Gastrocnemius medialis (tissue), 4 donors: ENCODE measurements around the gene CDH4. TPM values are rescaled to one million over a fixed set of nuclear protein-coding genes. Genes with fewer than 3 reads are reported as not detected.

Experiments used
- ATAC-seq, 2 donors: fragments of 150-250 bp; one replicate each; pipeline ENCODE4 v1.9.1; 2016
- DNase-seq, 2 donors: peaks; one replicate each; pipeline ENCODE4 v3.0.0-alpha.2; 2019
- H3K27ac ChIP-seq, 4 donors: fragments of 200-600 bp; sonication (generic); 1 replicate in 1 of 4; 2 replicates in 3 of 4; pipeline ENCODE4 v1.5.1; 2016 to 2018; ENCODE audit warnings: mild to moderate bottlenecking in 2 of 4, moderate library complexity in 1 of 4
- H3K27me3 ChIP-seq, 3 donors: fragments of 200-600 bp; sonication (generic) in 2 of 3; 1 replicate in 1 of 3; 2 replicates in 2 of 3; pipeline versions ENCODE4 v1.5.1 to v1.6.0; 2016 to 2019; ENCODE audit warnings: mild to moderate bottlenecking in 1 of 3, moderate library complexity in 1 of 3
- H3K36me3 ChIP-seq, 2 donors: fragments of 200-600 bp; sonication (generic) in 1 of 2; one replicate each; pipeline ENCODE4 v1.5.1; 2017 to 2018
- H3K4me1 ChIP-seq, 2 donors: fragments of 200-600 bp; sonication (generic) in 1 of 2; one replicate each; pipeline ENCODE4 v1.5.1; 2016 to 2017; ENCODE audit warnings: mild to moderate bottlenecking in 2 of 2
- H3K4me3 ChIP-seq, 4 donors: fragments of 200-600 bp; sonication (generic) in 3 of 4; 1 replicate in 1 of 4; 2 replicates in 3 of 4; pipeline ENCODE4 v1.5.1; 2016 to 2019; ENCODE audit warnings: mild to moderate bottlenecking in 2 of 4
- H3K9me3 ChIP-seq, 3 donors: fragments of 200-600 bp; sonication (generic) in 2 of 3; 1 replicate in 1 of 3; 2 replicates in 2 of 3; pipeline ENCODE4 v1.5.1; 2016 to 2019
- CTCF ChIP-seq, 5 experiments: fragments of 450-650 bp in 3 of 5; fragments of 200-600 bp in 2 of 5; sonication (generic) in 2 of 5; IDR thresholded peaks in 4 of 5; conservative IDR thresholded peaks in 1 of 5; 1 replicate in 4 of 5; 2 replicates in 1 of 5; pipeline ENCODE4 v1.5.1; 2016 to 2019; ENCODE audit warnings: antibody characterized with exemption in 5 of 5, mild to moderate bottlenecking in 3 of 5, moderate library complexity in 3 of 5
- POLR2A ChIP-seq, 2 donors: fragments of 450-650 bp; IDR thresholded peaks; one replicate each; pipeline ENCODE4 v1.6.1; 2017; ENCODE audit warnings: antibody characterized with exemption in 2 of 2, mild to moderate bottlenecking in 2 of 2, moderate library complexity in 2 of 2
- in situ Hi-C, 4 donors: fragments of 200-750 bp; cut with MboI; loops; one replicate each; pipeline versions ENCODE4 v1.15.0 to v1.8.0; 2017; ENCODE audit warnings: low sequenced_read_pairs in 4 of 4
- intact Hi-C: fragments of 100-400 bp; cut with DNase I; formaldehyde crosslinking; loops from one replicate; pipeline ENCODE4 v1.15.1; 2023; ENCODE audit warnings: low total_unique reads
- total RNA-seq, 4 donors: library from RNA; depleted of rRNA; stranded (reverse); fragments of >200 nt; gene quantifications; one replicate each; pipeline versions ENCODE4 v1.1.0 to v1.2.3, GENCODE V29; 2016

CDH4 gene
- total RNA-seq, 4 donors from 2014 or later: 0.38 to 1.2 (median 0.86) TPM

- Histone ChIP-seq H3K4me3 (no peak overlapping the region), H3K4me1 (no peaks in the 10 kb centered on the region), H3K27me3 (peaks cover 0 to 5% (median 0%) of the 10 kb centered on the region in 3 donors), H3K36me3 (no peaks in the 10 kb centered on the region), H3K27ac (no peak overlapping the region), H3K9me3 (no peaks in the 10 kb centered on the region)
- no peak for DNase-seq
- TF ChIP-seq POLR2A (IDR thresholded peaks at IDR 0.05): no peak
- intact Hi-C loops: no loop called here
- no peak for ATAC-seq
- in situ Hi-C loops: loop anchor here in 1 of 4 donors (25.0 kb wide), 1 partner anchor 92 kb away; no protein-coding TSS in a partner anchor
Measured at GRCh38 chr20:61220626-61221325, 31.3 kb upstream of the CDH4 start.

GRCh38 chr20:61222699-61223098 is 29.4 kb upstream of the CDH4 start:
- peaks cover 0 to 5% (median 0%) of the 10 kb centered on the region in 3 donors for H3K27me3 ChIP-seq
- no peak overlapping the region for H3K4me3 ChIP-seq
- no peak for ATAC-seq
- no peak overlapping the region for H3K27ac ChIP-seq
- H3K4me1 ChIP-seq: no peaks in the 10 kb centered on the region
- no peak for DNase-seq
- TF ChIP-seq POLR2A (IDR thresholded peaks at IDR 0.05) (no peak), CTCF (IDR thresholded peaks at IDR 0.05 in 4 of 5, conservative IDR thresholded peaks at IDR 0.05 in 1 of 5) (no peak)
- H3K36me3 ChIP-seq: no peaks in the 10 kb centered on the region
- intact Hi-C loops: no loop called here
- in situ Hi-C loops: loop anchor here in 1 of 4 donors (25.0 kb wide), 1 partner anchor 90 kb away; no protein-coding TSS in a partner anchor
- no peaks in the 10 kb centered on the region for H3K9me3 ChIP-seq

GRCh38 chr20:61223121-61223520 is 28.9 kb upstream of the CDH4 start:
- intact Hi-C loops: no loop called here
- no peak for ATAC-seq

GRCh38 chr20:61230166-61230565 is 21.9 kb upstream of the CDH4 start:
- DNase-seq (no peak), ATAC-seq (no peak)
- TF ChIP-seq CTCF (IDR thresholded peaks at IDR 0.05 in 4 of 5, conservative IDR thresholded peaks at IDR 0.05 in 1 of 5) (no peak), POLR2A (IDR thresholded peaks at IDR 0.05) (no peak)
- Histone ChIP-seq H3K4me1 (no peaks in the 10 kb centered on the region), H3K27ac (no peak overlapping the region), H3K4me3 (no peak overlapping the region), H3K36me3 (no peaks in the 10 kb centered on the region), H3K9me3 (peaks cover 0 to 14% (median 4%) of the 10 kb centered on the region in 3 donors), H3K27me3 (peaks cover 0 to under 1% (median 0%) of the 10 kb centered on the region in 3 donors)
- intact Hi-C loops: no loop called here
- in situ Hi-C loops: loop anchor here in 1 of 4 donors (25.0 kb wide), 1 partner anchor 1018 kb away; no protein-coding TSS in a partner anchor

More at GRCh38 chr20:61223121-61223520, 28.9 kb upstream of the CDH4 start:
- no peaks in the 10 kb centered on the region for H3K4me1 ChIP-seq
- H3K4me3 ChIP-seq: no peak overlapping the region
- H3K27me3 ChIP-seq: peaks cover 0 to 5% (median 0%) of the 10 kb centered on the region in 3 donors
- no peak for DNase-seq
- in situ Hi-C loops: loop anchor here in 1 of 4 donors (25.0 kb wide), 1 partner anchor 89 kb away; no protein-coding TSS in a partner anchor
- TF ChIP-seq POLR2A (IDR thresholded peaks at IDR 0.05) (no peak), CTCF (IDR thresholded peaks at IDR 0.05 in 4 of 5, conservative IDR thresholded peaks at IDR 0.05 in 1 of 5) (no peak)
- H3K27ac ChIP-seq: no peak overlapping the region
- no peaks in the 10 kb centered on the region for H3K36me3 ChIP-seq
- H3K9me3 ChIP-seq: no peaks in the 10 kb centered on the region

GRCh38 chr20:61233590-61233989 is 18.5 kb upstream of the CDH4 start:
- no peak overlapping the region for H3K27ac ChIP-seq
- no peak for ATAC-seq
- TF ChIP-seq CTCF (IDR thresholded peaks at IDR 0.05 in 4 of 5, conservative IDR thresholded peaks at IDR 0.05 in 1 of 5): no peak
- TF ChIP-seq POLR2A (IDR thresholded peaks at IDR 0.05): no peak
- intact Hi-C loops: no loop called here
- H3K36me3 ChIP-seq: no peaks in the 10 kb centered on the region
- no peak overlapping the region for H3K4me3 ChIP-seq
- H3K4me1 ChIP-seq: no peaks in the 10 kb centered on the region
- H3K27me3 ChIP-seq: no peaks in the 10 kb centered on the region
- DNase-seq: no peak
- peaks cover 0 to 14% (median 4%) of the 10 kb centered on the region in 3 donors for H3K9me3 ChIP-seq
- in situ Hi-C loops: loop anchor here in 1 of 4 donors (25.0 kb wide), 1 partner anchor 1021 kb away; no protein-coding TSS in a partner anchor
